PC-3 (cell line): ENCODE results near the gene DCAF4.

Source experiments
- EZH2 ChIP-seq: fragments of 300-600 bp; sonication (generic); IDR thresholded peaks from one replicate; pipeline ENCODE4 v1.6.1; 2017; ENCODE audit warnings: antibody characterized with exemption, mild to moderate bottlenecking, low read length; ENCODE audit not compliant: unreplicated experiment
- EZH2phosphoT487 ChIP-seq: fragments of 300-600 bp; sonication (generic); IDR thresholded peaks from 2 replicates; pipeline ENCODE4 v1.6.1; 2018; ENCODE audit warnings: mild to moderate bottlenecking, antibody characterized with exemption, low read length, borderline replicate concordance
- TF ChIP-seq, protein P1 (sequence below): fragments of 300-600 bp; sonication (generic); conservative IDR thresholded peaks from 2 replicates; pipeline ENCODE4 v1.5.1; 2017; ENCODE audit warnings: antibody characterized with exemption, low read depth, mild to moderate bottlenecking, low read length

DNA sequence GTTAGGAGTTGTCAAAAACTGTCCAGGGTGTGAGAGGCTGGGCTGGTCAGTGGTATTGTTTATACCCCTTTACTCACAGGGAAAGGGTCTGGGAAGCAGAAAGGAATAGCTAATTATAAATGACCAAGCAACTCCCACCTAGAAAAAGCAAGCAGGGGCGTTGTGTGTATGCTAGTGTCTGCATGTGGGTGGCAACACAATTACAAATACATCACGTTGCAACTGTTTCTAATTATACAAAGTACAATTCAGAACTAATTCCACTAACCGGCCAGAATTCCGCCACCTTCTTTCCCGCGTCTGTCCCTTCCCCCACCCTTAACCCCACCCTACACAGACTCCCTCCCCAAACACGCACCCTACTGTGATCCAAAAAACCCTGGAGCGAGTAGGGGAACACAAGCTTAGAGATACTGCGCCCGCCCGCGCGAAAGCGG lies 34.6 kb upstream of the DCAF4 start:
- TF ChIP-seq, protein P1, sequence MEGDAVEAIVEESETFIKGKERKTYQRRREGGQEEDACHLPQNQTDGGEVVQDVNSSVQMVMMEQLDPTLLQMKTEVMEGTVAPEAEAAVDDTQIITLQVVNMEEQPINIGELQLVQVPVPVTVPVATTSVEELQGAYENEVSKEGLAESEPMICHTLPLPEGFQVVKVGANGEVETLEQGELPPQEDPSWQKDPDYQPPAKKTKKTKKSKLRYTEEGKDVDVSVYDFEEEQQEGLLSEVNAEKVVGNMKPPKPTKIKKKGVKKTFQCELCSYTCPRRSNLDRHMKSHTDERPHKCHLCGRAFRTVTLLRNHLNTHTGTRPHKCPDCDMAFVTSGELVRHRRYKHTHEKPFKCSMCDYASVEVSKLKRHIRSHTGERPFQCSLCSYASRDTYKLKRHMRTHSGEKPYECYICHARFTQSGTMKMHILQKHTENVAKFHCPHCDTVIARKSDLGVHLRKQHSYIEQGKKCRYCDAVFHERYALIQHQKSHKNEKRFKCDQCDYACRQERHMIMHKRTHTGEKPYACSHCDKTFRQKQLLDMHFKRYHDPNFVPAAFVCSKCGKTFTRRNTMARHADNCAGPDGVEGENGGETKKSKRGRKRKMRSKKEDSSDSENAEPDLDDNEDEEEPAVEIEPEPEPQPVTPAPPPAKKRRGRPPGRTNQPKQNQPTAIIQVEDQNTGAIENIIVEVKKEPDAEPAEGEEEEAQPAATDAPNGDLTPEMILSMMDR: no peak
- TF ChIP-seq EZH2phosphoT487 (no peak), EZH2 (no peak)
